H1 (cell line): ENCODE measurements around the gene MAN1C1. TPM values are rescaled to one million over a fixed set of nuclear protein-coding genes. Genes with fewer than 3 reads are reported as not detected.

Experiments
- ATF3 ChIP-seq: IDR thresholded peaks from 2 replicates; pipeline ENCODE4 v1.6.1; 2011; ENCODE audit warnings: low read depth, mild to moderate bottlenecking, low read length; ENCODE audit not compliant: insufficient read depth
- CEBPB ChIP-seq: IDR thresholded peaks from 2 replicates; pipeline ENCODE4 v1.6.1; 2012; ENCODE audit warnings: low read depth, low read length
- CHD1 ChIP-seq: IDR thresholded peaks from 2 replicates; pipeline ENCODE4 v1.6.1; 2012; ENCODE audit warnings: low read depth, low read length, improper control_type of control experiment
- CHD7 ChIP-seq: fragments of 300-600 bp; sonication (generic); IDR thresholded peaks from 2 replicates; pipeline ENCODE4 v1.7.1; 2012; ENCODE audit warnings: low read length, moderate library complexity, mild to moderate bottlenecking, inconsistent platforms; ENCODE audit not compliant: insufficient replicate concordance
- E2F6 ChIP-seq: IDR thresholded peaks from 2 replicates; pipeline ENCODE4 v1.6.1; 2012; ENCODE audit warnings: inconsistent platforms
- JUN ChIP-seq: IDR thresholded peaks from 2 replicates; pipeline ENCODE4 v1.6.1; 2011; ENCODE audit warnings: low read depth, mild to moderate bottlenecking, improper control_type of control experiment, low read length
- POLR2A ChIP-seq, 2 experiments: IDR thresholded peaks; 1 replicate in 1 of 2; 2 replicates in 1 of 2; pipeline ENCODE4 v1.6.1; 2011; ENCODE audit warnings: low read depth in 2 of 2, low read length in 2 of 2, mild to moderate bottlenecking in 2 of 2; ENCODE audit errors: control extremely low read depth in 1 of 2
- POLR2AphosphoS5 ChIP-seq: IDR thresholded peaks from 2 replicates; pipeline ENCODE4 v1.6.1; 2011; ENCODE audit warnings: low read depth, low read length
- SIRT6 ChIP-seq: IDR thresholded peaks from one replicate; pipeline ENCODE4 v1.7.1; 2012; ENCODE audit warnings: low read length, inconsistent platforms
- TAF1 ChIP-seq: IDR thresholded peaks from 2 replicates; pipeline ENCODE4 v1.6.1; 2011; ENCODE audit warnings: mild to moderate bottlenecking, low read depth, low read length
- polyA plus RNA-seq, 7 experiments: library from polyadenylated mRNA; depleted of rRNA in 3 of 7; stranded (reverse) in 5 of 7; unstranded in 2 of 7; fragments of >200 nt in 5 of 7; fragments of 200-250 nt in 2 of 7; gene quantifications; 1 replicate in 5 of 7; 2 replicates in 1 of 7; 4 replicates in 1 of 7; pipeline versions ENCODE4 v1.2.1 to v1.2.3, GENCODE V29; 2011 to 2013; ENCODE audit warnings: missing spikeins in 2 of 7, mixed read lengths in 2 of 7
- total RNA-seq: library from RNA; stranded (reverse); fragmentation: NEBNext Ultra II Directional; extraction: Animal tissue kit (Norgen Biotek cat#: 25700); gene quantifications from 2 replicates; pipeline ENCODE4 v1.2.1, GENCODE V29; 2021

Gene MAN1C1
- total and polyA plus RNA-seq, 2 of the 8 experiments (the other 6 are each of a cell fraction or from before 2014, with no cell fraction given): 7.8 to 15.2 TPM

GRCh38 chr1:25666460-25666859, 49.9 kb downstream of the MAN1C1 start (continued):
- TF ChIP-seq CHD7: no peak
- no peak for TF ChIP-seq POLR2AphosphoS5
- TF ChIP-seq CEBPB: no peak
- TF ChIP-seq TAF1: no peak
- TF ChIP-seq ATF3: no peak
- no peak for TF ChIP-seq POLR2A (IDR thresholded peaks at IDR 0.05; ENCODE audit: control extremely low read depth in 1 of 2, low read depth in 2 of 2, low read length in 2 of 2)
- no peak for TF ChIP-seq JUN
- no peak for TF ChIP-seq CHD1
- no peak for TF ChIP-seq E2F6
- TF ChIP-seq SIRT6: no peak
